ENCODE results near the gene L3MBTL3. TPM values are rescaled to one million over a fixed set of nuclear protein-coding genes. Genes with fewer than 3 reads are reported as not detected.

The L3MBTL3 gene
- total RNA-seq, 1 donor from 2014 or later: 19.6 TPM

DNA sequence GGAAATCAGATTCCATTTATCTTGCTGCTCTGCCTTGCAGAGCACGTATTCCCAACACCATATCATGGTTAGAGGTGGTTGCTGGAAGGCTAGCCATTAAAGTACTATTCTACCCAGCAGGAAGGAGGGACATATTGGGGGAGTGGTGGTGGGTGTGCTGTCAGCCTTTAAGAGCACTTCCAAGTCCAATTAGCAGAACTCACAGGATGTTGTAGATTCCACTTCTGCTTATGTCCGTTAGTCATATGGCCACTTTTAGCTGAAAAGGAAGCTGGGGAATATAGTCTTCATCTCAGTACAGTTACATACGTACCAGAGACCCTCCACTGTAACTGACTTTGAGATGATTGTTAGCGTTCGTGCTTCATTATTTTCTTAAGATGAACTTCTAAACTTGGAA, 109.9 kb downstream of the L3MBTL3 start:
- TF ChIP-seq, protein P1, sequence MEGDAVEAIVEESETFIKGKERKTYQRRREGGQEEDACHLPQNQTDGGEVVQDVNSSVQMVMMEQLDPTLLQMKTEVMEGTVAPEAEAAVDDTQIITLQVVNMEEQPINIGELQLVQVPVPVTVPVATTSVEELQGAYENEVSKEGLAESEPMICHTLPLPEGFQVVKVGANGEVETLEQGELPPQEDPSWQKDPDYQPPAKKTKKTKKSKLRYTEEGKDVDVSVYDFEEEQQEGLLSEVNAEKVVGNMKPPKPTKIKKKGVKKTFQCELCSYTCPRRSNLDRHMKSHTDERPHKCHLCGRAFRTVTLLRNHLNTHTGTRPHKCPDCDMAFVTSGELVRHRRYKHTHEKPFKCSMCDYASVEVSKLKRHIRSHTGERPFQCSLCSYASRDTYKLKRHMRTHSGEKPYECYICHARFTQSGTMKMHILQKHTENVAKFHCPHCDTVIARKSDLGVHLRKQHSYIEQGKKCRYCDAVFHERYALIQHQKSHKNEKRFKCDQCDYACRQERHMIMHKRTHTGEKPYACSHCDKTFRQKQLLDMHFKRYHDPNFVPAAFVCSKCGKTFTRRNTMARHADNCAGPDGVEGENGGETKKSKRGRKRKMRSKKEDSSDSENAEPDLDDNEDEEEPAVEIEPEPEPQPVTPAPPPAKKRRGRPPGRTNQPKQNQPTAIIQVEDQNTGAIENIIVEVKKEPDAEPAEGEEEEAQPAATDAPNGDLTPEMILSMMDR (IDR thresholded peaks at IDR 0.05): no peak
- TF ChIP-seq POLR2AphosphoS5 (IDR thresholded peaks at IDR 0.05; ENCODE audit: insufficient read depth in 1 of 2, low read depth in 1 of 2) (no peak), POLR2A (IDR thresholded peaks at IDR 0.05) (no peak)

DNA sequence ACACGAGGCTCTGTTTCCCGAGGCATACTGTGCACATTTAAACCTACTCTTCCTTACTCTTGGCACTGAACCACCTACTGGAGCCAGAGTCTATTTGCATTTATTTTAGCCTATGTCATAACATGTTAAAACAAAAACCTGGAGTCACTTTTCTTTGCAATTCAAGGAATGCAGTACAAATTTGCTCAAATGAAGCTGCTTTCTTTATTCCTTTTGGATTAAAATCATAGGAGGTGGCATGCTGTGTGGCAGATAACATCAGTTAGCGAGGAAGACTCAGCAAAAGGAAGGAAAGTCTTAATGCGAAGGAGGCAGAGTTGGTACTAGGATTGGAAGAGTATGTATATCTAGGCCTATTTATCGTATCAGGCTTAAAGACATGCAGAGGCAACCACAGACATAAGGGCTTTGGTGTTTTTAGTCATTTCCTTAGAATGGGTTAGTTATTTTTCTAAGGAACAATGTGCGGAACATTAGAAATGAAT, 111.4 kb downstream of the L3MBTL3 start:
- Histone ChIP-seq H3K4me3 (no peak overlapping the region), H3K27ac (no peak overlapping the region), H3K4me1 (no peaks in the 10 kb centered on the region), H3K36me3 (no peaks in the 10 kb centered on the region), H3K9me3 (no peaks in the 10 kb centered on the region), H3K27me3 (no peaks in the 10 kb centered on the region)
- TF ChIP-seq POLR2AphosphoS5 (IDR thresholded peaks at IDR 0.05; ENCODE audit: insufficient read depth in 1 of 2, low read depth in 1 of 2) (no peak), POLR2A (IDR thresholded peaks at IDR 0.05) (no peak)
- TF ChIP-seq, protein P1 (IDR thresholded peaks at IDR 0.05): no peak
- intact Hi-C loops (cut with DNase I): no loop called here
- no peak for DNase-seq (ENCODE audit: extremely low spot score in 2 of 2)

More for the DNA sequence above, 109.9 kb downstream of the L3MBTL3 start:
- Histone ChIP-seq H3K9me3 (no peaks in the 10 kb centered on the region), H3K27ac (no peak overlapping the region), H3K4me1 (no peaks in the 10 kb centered on the region), H3K27me3 (no peaks in the 10 kb centered on the region), H3K4me3 (no peak overlapping the region), H3K36me3 (no peaks in the 10 kb centered on the region)
- DNase-seq (ENCODE audit: extremely low spot score in 2 of 2): no peak
- intact Hi-C loops (cut with DNase I): no loop called here

DNA sequence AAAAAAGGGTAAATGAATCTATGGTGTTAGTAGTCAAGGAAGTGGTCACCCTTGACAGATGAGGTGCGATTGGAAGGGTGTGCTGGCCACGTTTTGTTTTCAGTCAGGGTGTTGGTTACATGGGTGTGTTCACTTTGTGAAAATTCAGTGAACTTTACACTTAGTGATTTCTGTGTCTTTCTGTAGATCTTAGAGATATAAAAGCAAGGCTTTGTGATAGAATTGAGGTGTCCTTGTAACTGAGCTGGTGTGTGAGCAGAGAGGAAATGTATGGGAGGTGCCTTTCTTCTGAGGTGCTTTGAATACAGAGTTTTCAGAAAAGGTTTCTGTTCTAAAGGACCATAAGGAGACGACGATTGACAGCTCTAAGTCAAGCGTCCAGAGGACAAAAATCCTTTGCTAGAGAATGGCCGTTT, 113.9 kb downstream of the L3MBTL3 start:
- Histone ChIP-seq H3K36me3 (no peaks in the 10 kb centered on the region), H3K9me3 (no peaks in the 10 kb centered on the region), H3K27me3 (no peaks in the 10 kb centered on the region), H3K27ac (no peak overlapping the region), H3K4me1 (no peaks in the 10 kb centered on the region), H3K4me3 (no peak overlapping the region)
- intact Hi-C loops (cut with DNase I): no loop called here
- TF ChIP-seq, protein P1 (IDR thresholded peaks at IDR 0.05): no peak
- no peak for TF ChIP-seq POLR2AphosphoS5 (IDR thresholded peaks at IDR 0.05; ENCODE audit: insufficient read depth in 1 of 2, low read depth in 1 of 2)
- TF ChIP-seq POLR2A (IDR thresholded peaks at IDR 0.05): no peak
- no peak for DNase-seq (ENCODE audit: extremely low spot score in 2 of 2)

DNA sequence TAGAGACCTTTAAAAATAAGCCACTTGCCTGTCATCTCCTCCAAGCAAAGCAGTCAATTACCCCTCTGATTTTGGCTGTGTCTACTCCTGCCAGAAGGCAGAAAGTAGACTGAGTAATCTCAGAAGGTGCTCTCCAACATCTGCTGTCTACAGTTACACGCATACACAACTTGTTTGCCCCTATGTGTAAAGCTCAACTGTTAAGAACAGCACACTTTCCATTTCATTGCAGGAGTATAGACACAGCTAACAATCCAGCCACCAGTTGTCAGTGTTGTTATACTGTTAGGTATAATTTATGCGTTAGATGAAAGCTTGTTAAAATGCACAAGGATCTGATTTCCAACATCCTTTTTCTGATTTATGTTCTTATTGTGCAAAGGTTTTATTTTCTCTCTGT, 116.2 kb downstream of the L3MBTL3 start:
- Histone ChIP-seq H3K36me3 (no peaks in the 10 kb centered on the region), H3K27ac (no peak overlapping the region), H3K9me3 (no peaks in the 10 kb centered on the region), H3K27me3 (no peaks in the 10 kb centered on the region), H3K4me3 (no peak overlapping the region), H3K4me1 (no peaks in the 10 kb centered on the region)
- intact Hi-C loops (cut with DNase I): no loop called here
- no peak for DNase-seq (ENCODE audit: extremely low spot score in 2 of 2)
- TF ChIP-seq POLR2A (IDR thresholded peaks at IDR 0.05) (no peak), POLR2AphosphoS5 (IDR thresholded peaks at IDR 0.05; ENCODE audit: insufficient read depth in 1 of 2, low read depth in 1 of 2) (no peak)
- TF ChIP-seq, protein P1 (IDR thresholded peaks at IDR 0.05): no peak

DNA sequence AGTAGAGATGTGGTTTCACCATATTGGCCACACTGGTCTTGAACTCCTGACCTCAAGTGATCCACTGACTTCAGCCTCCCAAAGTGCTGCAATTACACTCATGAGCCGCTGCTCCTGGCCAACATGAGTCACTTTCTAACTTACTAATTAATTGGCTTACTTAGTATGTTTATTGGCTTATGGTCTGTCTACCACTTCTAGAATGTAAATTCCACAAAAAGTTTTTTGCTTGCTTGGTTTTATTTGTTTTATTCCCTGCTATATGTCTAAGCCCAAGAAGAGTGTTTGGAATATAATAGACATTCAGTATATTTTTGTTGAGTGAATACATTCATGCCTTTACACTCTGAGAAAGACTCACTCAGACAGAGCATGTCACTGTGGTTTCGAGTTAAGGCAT, 118.4 kb downstream of the L3MBTL3 start:
- H3K36me3 ChIP-seq: no peaks in the 10 kb centered on the region
- H3K4me3 ChIP-seq: no peak overlapping the region
- intact Hi-C loops (cut with DNase I): no loop called here
- TF ChIP-seq, protein P1 (IDR thresholded peaks at IDR 0.05): no peak
- TF ChIP-seq POLR2A (IDR thresholded peaks at IDR 0.05) (no peak), POLR2AphosphoS5 (IDR thresholded peaks at IDR 0.05; ENCODE audit: insufficient read depth in 1 of 2, low read depth in 1 of 2) (no peak)
- no peaks in the 10 kb centered on the region for H3K27me3 ChIP-seq
- no peaks in the 10 kb centered on the region for H3K4me1 ChIP-seq
- H3K27ac ChIP-seq: no peak overlapping the region
- no peak for DNase-seq (ENCODE audit: extremely low spot score in 2 of 2)
- H3K9me3 ChIP-seq: no peaks in the 10 kb centered on the region
